Neuronal stem cell (in vitro differentiated cells): ENCODE data around the gene TUBA4A.

ENCODE experiments used
- DNase-seq: peaks from one replicate; pipeline ENCODE4 v3.0.0-alpha.2; 2013; ENCODE audit warnings: low spot score
- H2AFZ ChIP-seq: one replicate; pipeline ENCODE4 v1.6.1; 2013; ENCODE audit warnings: mild to moderate bottlenecking, low read length, inconsistent platforms
- H2AK5ac ChIP-seq: 2 replicates; pipeline ENCODE4 v1.6.1; 2013; ENCODE audit warnings: low read depth, mild to moderate bottlenecking, inconsistent platforms, low read length, moderate library complexity, mixed read lengths
- H2BK120ac ChIP-seq: 2 replicates; pipeline ENCODE4 v1.6.1; 2013; ENCODE audit warnings: low read depth, mild to moderate bottlenecking, inconsistent platforms, low read length, moderate library complexity, mixed read lengths
- H2BK12ac ChIP-seq: one replicate; pipeline ENCODE4 v1.6.1; 2013; ENCODE audit warnings: low read length, inconsistent platforms
- H2BK15ac ChIP-seq: 2 replicates; pipeline ENCODE4 v1.6.1; 2013; ENCODE audit warnings: mild to moderate bottlenecking, low read length, inconsistent platforms, mixed read lengths
- H2BK5ac ChIP-seq: one replicate; pipeline ENCODE4 v1.6.1; 2013; ENCODE audit warnings: inconsistent platforms, mild to moderate bottlenecking, low read length, moderate library complexity
- H3K14ac ChIP-seq: one replicate; pipeline ENCODE4 v1.6.1; 2013; ENCODE audit warnings: low read length, inconsistent platforms
- H3K18ac ChIP-seq: 2 replicates; pipeline ENCODE4 v1.6.1; 2013; ENCODE audit warnings: low read length, inconsistent platforms
- H3K23ac ChIP-seq: 2 replicates; pipeline ENCODE4 v1.6.1; 2013; ENCODE audit warnings: low read depth, mild to moderate bottlenecking, mixed read lengths, low read length, inconsistent platforms; ENCODE audit not compliant: poor library complexity
- H3K27ac ChIP-seq: replicated peaks from 3 replicates; pipeline ENCODE4 v1.5.1; 2013; ENCODE audit warnings: low read length, inconsistent platforms
- H3K27me3 ChIP-seq, 3 experiments: 2 replicates each; pipeline ENCODE4 v1.6.1; 2013; ENCODE audit warnings: low read length in 3 of 3, mild to moderate bottlenecking in 2 of 3, inconsistent platforms in 1 of 3, low read depth in 1 of 3, mixed read lengths in 1 of 3, moderate library complexity in 1 of 3; ENCODE audit not compliant: control insufficient read depth in 3 of 3, insufficient read depth in 3 of 3
- H3K36me3 ChIP-seq, 2 donors: replicated peaks in 1 of 2; 2 replicates each; pipeline ENCODE4 v1.6.1; 2013; ENCODE audit warnings: low read length in 2 of 2; ENCODE audit not compliant: control insufficient read depth in 2 of 2, insufficient read depth in 2 of 2
- H3K4ac ChIP-seq: 2 replicates; pipeline ENCODE4 v1.6.1; 2013; ENCODE audit warnings: inconsistent platforms, mild to moderate bottlenecking, low read length, moderate library complexity
- H3K4me1 ChIP-seq, 2 donors: 1 replicate in 1 of 2; 2 replicates in 1 of 2; pipeline ENCODE4 v1.6.1; 2013; ENCODE audit warnings: low read length in 2 of 2, low read depth in 1 of 2; ENCODE audit not compliant: control insufficient read depth in 2 of 2, insufficient read depth in 1 of 2
- H3K4me2 ChIP-seq: one replicate; pipeline ENCODE4 v1.6.1; 2013; ENCODE audit warnings: mild to moderate bottlenecking, low read length, inconsistent platforms; ENCODE audit not compliant: insufficient read depth, poor library complexity, severe bottlenecking
- H3K4me3 ChIP-seq, 2 donors: 2 replicates each; pipeline ENCODE4 v1.5.1; 2013; ENCODE audit warnings: low read length in 2 of 2, mild to moderate bottlenecking in 2 of 2, inconsistent platforms in 1 of 2, moderate library complexity in 1 of 2
- H3K79me1 ChIP-seq: one replicate; pipeline ENCODE4 v1.6.1; 2013; ENCODE audit warnings: low read depth, mild to moderate bottlenecking, inconsistent platforms, low read length, moderate library complexity
- H3K9ac ChIP-seq: one replicate; pipeline ENCODE4 v1.6.1; 2013; ENCODE audit warnings: mild to moderate bottlenecking, low read depth, low read length, inconsistent platforms; ENCODE audit not compliant: poor library complexity
- H3K9me3 ChIP-seq, 2 donors: replicated peaks in 1 of 2; 2 replicates each; pipeline versions ENCODE3 to v1.6.1; 2013; ENCODE audit warnings: low read length in 2 of 2, mild to moderate bottlenecking in 2 of 2, inconsistent platforms in 1 of 2, low read depth in 1 of 2, mixed read lengths in 1 of 2, moderate library complexity in 1 of 2; ENCODE audit not compliant: control insufficient read depth in 2 of 2, insufficient read depth in 1 of 2
- H4K8ac ChIP-seq: one replicate; pipeline ENCODE4 v1.6.1; 2013; ENCODE audit warnings: low read depth, mild to moderate bottlenecking, inconsistent platforms, low read length, moderate library complexity
- H4K91ac ChIP-seq: one replicate; pipeline ENCODE4 v1.6.1; 2013; ENCODE audit warnings: low read length, low read depth, mild to moderate bottlenecking, inconsistent platforms; ENCODE audit not compliant: poor library complexity
- WGBS, 2 donors: extraction: QIAGEN DNeasy Blood & Tissue Kit; methylation state at CpG; one replicate each; pipeline ENCODE4 v1.1.7; 2013; ENCODE audit warnings: missing lambda C conversion rate in 2 of 2, mixed read lengths in 1 of 2; ENCODE audit not compliant: insufficient read length in 2 of 2, insufficient replicate concordance in 1 of 2; ENCODE audit errors: extremely low coverage in 2 of 2; 5-methylcytosine and 5-hydroxymethylcytosine counted together

TUBA4A gene

DNA sequence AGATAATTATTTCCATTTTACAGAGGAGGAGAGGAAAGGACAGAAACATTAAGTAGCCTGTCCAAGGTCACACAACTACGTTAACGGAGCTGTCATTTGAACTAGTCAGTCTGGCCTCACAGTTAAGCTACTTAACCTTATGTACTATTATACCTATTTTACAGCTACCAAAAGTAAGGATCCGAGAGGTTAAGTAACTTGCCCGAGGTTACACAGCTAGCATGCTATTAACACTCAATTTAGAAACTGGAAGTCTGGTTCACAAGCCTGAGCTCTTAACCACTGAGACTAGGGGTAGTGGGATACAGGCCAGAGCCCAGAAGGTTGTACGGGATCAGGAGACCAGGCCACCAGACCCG, 8.9 kb downstream of the TUBA4A start:
- H2BK15ac ChIP-seq: no peak overlapping the region
- no peak overlapping the region for H3K18ac ChIP-seq
- peaks cover 6 to 10% of the 10 kb centered on the region in 2 donors for H3K4me1 ChIP-seq
- H3K14ac ChIP-seq: no peak overlapping the region
- no peak overlapping the region for H4K91ac ChIP-seq
- H3K9me3 ChIP-seq: no peaks in the 10 kb centered on the region
- H2AK5ac ChIP-seq: no peak overlapping the region
- H3K23ac ChIP-seq: peak overlapping the region; percentile 96
- peaks cover 13 to 27% of the 10 kb centered on the region in 2 donors for H3K36me3 ChIP-seq
- no peak overlapping the region for H2BK120ac ChIP-seq
- H3K79me1 ChIP-seq: no peaks in the 10 kb centered on the region
- peak overlapping the region; percentile 99 for H3K4me2 ChIP-seq
- no peaks in the 10 kb centered on the region for H3K27me3 ChIP-seq
- no peak overlapping the region for H2BK12ac ChIP-seq
- no peak overlapping the region for H2BK5ac ChIP-seq
- H3K4ac ChIP-seq: no peak overlapping the region
- WGBS, 2 donors: no CpG with 5 or more reads among the region's 6 CpGs
- H4K8ac ChIP-seq: no peak overlapping the region
- H3K27ac ChIP-seq: no peak overlapping the region
- no peak overlapping the region for H3K9ac ChIP-seq
- peak overlapping the region; percentile 92 for H2AFZ ChIP-seq
- peak overlapping the region; percentile 86 to 89 for H3K4me3 ChIP-seq
- no peak for DNase-seq

GRCh38 chr2:219243291-219243761, 10.4 kb downstream of the TUBA4A start:
- Histone ChIP-seq H3K27me3 (no peaks in the 10 kb centered on the region), H4K91ac (no peak overlapping the region), H4K8ac (no peak overlapping the region), H3K4ac (no peak overlapping the region), H3K27ac (no peak overlapping the region), H3K9ac (no peak overlapping the region), H2BK120ac (no peak overlapping the region), H3K4me1 (peaks cover 6 to 8% of the 10 kb centered on the region in 2 donors), H3K79me1 (no peaks in the 10 kb centered on the region), H2AK5ac (no peak overlapping the region), H3K9me3 (no peaks in the 10 kb centered on the region), H3K18ac (no peak overlapping the region), H2BK15ac (no peak overlapping the region), H3K36me3 (peaks cover 12 to 35% of the 10 kb centered on the region in 2 donors), H3K4me2 (no peak overlapping the region), H2AFZ (no peak overlapping the region), H2BK5ac (no peak overlapping the region), H2BK12ac (no peak overlapping the region), H3K23ac (peak overlapping the region; percentile 35), H3K14ac (no peak overlapping the region), H3K4me3 (no peak overlapping the region)
- no CpG with 5 or more reads among the region's 28 CpGs for WGBS, 2 donors
- DNase-seq: no peak

DNA sequence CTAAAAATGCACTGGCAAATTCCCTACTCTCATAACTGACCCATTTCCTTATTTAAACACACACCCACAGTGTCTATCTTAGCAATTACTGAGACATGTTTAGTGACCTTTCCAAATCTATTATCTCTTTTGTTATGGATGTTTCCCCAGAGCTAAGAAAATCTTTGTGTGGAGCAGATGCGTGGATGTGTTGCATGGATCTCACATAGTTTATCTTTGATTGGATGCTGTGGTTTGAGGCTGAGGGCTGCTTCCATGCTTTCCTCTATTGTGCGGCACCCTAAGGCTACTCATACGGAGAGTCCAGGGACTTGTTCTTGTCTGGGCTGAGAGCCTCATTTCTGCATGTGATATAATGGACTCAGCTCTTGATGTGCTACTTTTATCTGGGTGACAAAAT, 19.4 kb downstream of the TUBA4A start:
- H2BK5ac ChIP-seq: no peak overlapping the region
- no peak for DNase-seq
- no peak overlapping the region for H3K4me2 ChIP-seq
- H3K9me3 ChIP-seq: no peaks in the 10 kb centered on the region
- H3K14ac ChIP-seq: no peak overlapping the region
- H4K8ac ChIP-seq: no peak overlapping the region
- no peak overlapping the region for H3K9ac ChIP-seq
- H3K79me1 ChIP-seq: no peaks in the 10 kb centered on the region
- no CpG with 5 or more reads among the region's 3 CpGs for WGBS, 2 donors
- H3K4ac ChIP-seq: no peak overlapping the region
- no peak overlapping the region for H2AK5ac ChIP-seq
- no peak overlapping the region for H2BK120ac ChIP-seq
- H2BK12ac ChIP-seq: no peak overlapping the region
- no peak overlapping the region for H3K23ac ChIP-seq
- no peak overlapping the region for H3K4me3 ChIP-seq
- no peak overlapping the region for H3K27ac ChIP-seq
- no peaks in the 10 kb centered on the region for H3K27me3 ChIP-seq
- peaks cover 50 to 78% of the 10 kb centered on the region in 2 donors for H3K36me3 ChIP-seq
- no peak overlapping the region for H4K91ac ChIP-seq
- H3K4me1 ChIP-seq: peaks cover 0 to 2% of the 10 kb centered on the region in 2 donors
- no peak overlapping the region for H3K18ac ChIP-seq
- no peak overlapping the region for H2BK15ac ChIP-seq
- H2AFZ ChIP-seq: no peak overlapping the region

DNA sequence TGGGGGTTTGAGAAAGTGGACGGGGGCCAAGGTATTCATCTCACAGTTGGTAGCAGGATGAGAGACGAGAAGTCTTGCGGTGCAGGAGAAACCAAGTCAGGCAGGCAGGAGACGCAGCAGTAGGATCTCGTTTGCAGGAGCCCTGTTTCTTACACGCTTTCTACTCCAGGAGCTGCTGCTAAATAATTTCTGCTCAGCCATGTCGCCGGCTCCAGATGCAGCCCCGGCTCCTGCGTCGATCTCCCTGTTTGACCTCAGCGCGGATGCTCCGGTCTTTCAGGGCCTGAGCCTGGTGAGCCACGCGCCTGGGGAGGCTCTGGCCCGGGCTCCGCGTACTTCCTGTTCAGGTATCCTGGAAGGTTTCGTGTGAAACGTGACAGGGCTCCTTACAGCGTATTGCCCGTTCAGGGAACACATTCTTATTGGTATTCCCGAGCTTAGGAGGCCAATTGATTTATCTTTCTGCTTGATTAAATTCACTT, 23.6 kb downstream of the TUBA4A start:
- no peak overlapping the region for H2BK120ac ChIP-seq
- H4K8ac ChIP-seq: no peak overlapping the region
- H2AK5ac ChIP-seq: no peak overlapping the region
- H3K23ac ChIP-seq: peak overlapping the region; percentile 90
- peaks cover 5 to 6% of the 10 kb centered on the region in 2 donors for H3K4me1 ChIP-seq
- H2BK15ac ChIP-seq: no peak overlapping the region
- H2AFZ ChIP-seq: peak overlapping the region; percentile 85
- H2BK12ac ChIP-seq: no peak overlapping the region
- H3K27ac ChIP-seq: peak overlapping the region; percentile 87
- no peak overlapping the region for H4K91ac ChIP-seq
- no peak for DNase-seq
- H3K79me1 ChIP-seq: peaks cover 16% of the 10 kb centered on the region
- H3K4ac ChIP-seq: no peak overlapping the region
- WGBS, 2 donors: no CpG with 5 or more reads among the region's 24 CpGs
- peak overlapping the region; percentile 66 to 94 for H3K4me3 ChIP-seq
- H3K14ac ChIP-seq: no peak overlapping the region
- peak overlapping the region; percentile 59 for H3K18ac ChIP-seq
- H2BK5ac ChIP-seq: no peak overlapping the region
- no peaks in the 10 kb centered on the region for H3K27me3 ChIP-seq
- H3K4me2 ChIP-seq: peak overlapping the region; percentile 83
- H3K9me3 ChIP-seq: no peaks in the 10 kb centered on the region
- peaks cover 33 to 56% of the 10 kb centered on the region in 2 donors for H3K36me3 ChIP-seq
- H3K9ac ChIP-seq: peak overlapping the region; percentile 73
